ENCODE results near the gene HTR3A.

DNA sequence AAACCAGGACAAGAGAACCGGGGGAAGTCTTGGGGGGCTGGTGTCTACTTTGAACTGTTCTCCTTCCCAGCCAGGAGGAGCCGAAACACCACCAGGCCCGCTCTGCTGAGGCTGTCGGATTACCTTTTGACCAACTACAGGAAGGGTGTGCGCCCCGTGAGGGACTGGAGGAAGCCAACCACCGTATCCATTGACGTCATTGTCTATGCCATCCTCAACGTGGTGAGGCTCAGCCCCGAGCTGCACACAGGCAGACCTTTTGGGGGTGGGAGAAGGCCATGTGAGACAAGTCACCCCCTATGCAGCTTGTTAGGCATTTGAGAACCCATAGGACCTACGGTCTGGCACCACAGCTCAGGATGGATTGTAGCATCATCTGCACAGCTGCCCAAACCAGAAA lies 2.8 kb downstream of the HTR3A start:
- TF ChIP-seq, protein P1, sequence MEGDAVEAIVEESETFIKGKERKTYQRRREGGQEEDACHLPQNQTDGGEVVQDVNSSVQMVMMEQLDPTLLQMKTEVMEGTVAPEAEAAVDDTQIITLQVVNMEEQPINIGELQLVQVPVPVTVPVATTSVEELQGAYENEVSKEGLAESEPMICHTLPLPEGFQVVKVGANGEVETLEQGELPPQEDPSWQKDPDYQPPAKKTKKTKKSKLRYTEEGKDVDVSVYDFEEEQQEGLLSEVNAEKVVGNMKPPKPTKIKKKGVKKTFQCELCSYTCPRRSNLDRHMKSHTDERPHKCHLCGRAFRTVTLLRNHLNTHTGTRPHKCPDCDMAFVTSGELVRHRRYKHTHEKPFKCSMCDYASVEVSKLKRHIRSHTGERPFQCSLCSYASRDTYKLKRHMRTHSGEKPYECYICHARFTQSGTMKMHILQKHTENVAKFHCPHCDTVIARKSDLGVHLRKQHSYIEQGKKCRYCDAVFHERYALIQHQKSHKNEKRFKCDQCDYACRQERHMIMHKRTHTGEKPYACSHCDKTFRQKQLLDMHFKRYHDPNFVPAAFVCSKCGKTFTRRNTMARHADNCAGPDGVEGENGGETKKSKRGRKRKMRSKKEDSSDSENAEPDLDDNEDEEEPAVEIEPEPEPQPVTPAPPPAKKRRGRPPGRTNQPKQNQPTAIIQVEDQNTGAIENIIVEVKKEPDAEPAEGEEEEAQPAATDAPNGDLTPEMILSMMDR (conservative IDR thresholded peaks at IDR 0.05; ENCODE audit: low read depth in 2 of 2), result no peak
- TF ChIP-seq POLR2AphosphoS5 (IDR thresholded peaks at IDR 0.05; ENCODE audit: low read depth) (no peak), NANOG (IDR thresholded peaks at IDR 0.05; ENCODE audit: borderline replicate concordance) (no peak), EZH2 (IDR thresholded peaks at IDR 0.05; ENCODE audit: low read depth, unreplicated experiment) (no peak), EZH2phosphoT487 (IDR thresholded peaks at IDR 0.05; ENCODE audit: unreplicated experiment) (no peak), CREB1 (CRISPR knock-in tag; IDR thresholded peaks at IDR 0.05; ENCODE audit: low read depth) (no peak), ETS1 (IDR thresholded peaks at IDR 0.05) (no peak), JUNB (IDR thresholded peaks at IDR 0.05; ENCODE audit: unreplicated experiment) (no peak), ZNF331 (CRISPR knock-in tag; IDR thresholded peaks at IDR 0.05; ENCODE audit: low read depth) (no peak)
- TF ChIP-seq, protein P2, sequence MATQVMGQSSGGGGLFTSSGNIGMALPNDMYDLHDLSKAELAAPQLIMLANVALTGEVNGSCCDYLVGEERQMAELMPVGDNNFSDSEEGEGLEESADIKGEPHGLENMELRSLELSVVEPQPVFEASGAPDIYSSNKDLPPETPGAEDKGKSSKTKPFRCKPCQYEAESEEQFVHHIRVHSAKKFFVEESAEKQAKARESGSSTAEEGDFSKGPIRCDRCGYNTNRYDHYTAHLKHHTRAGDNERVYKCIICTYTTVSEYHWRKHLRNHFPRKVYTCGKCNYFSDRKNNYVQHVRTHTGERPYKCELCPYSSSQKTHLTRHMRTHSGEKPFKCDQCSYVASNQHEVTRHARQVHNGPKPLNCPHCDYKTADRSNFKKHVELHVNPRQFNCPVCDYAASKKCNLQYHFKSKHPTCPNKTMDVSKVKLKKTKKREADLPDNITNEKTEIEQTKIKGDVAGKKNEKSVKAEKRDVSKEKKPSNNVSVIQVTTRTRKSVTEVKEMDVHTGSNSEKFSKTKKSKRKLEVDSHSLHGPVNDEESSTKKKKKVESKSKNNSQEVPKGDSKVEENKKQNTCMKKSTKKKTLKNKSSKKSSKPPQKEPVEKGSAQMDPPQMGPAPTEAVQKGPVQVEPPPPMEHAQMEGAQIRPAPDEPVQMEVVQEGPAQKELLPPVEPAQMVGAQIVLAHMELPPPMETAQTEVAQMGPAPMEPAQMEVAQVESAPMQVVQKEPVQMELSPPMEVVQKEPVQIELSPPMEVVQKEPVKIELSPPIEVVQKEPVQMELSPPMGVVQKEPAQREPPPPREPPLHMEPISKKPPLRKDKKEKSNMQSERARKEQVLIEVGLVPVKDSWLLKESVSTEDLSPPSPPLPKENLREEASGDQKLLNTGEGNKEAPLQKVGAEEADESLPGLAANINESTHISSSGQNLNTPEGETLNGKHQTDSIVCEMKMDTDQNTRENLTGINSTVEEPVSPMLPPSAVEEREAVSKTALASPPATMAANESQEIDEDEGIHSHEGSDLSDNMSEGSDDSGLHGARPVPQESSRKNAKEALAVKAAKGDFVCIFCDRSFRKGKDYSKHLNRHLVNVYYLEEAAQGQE (IDR thresholded peaks at IDR 0.05; ENCODE audit: unreplicated experiment), result no peak
